Effector memory CD4-positive, alpha-beta T cell (primary cell): Measurements from ENCODE around the gene HLA-DOB.
"Not testable (repeated sequence)": the region's sequence is repeated elsewhere in the genome, so short reads cannot be mapped to it uniquely, and the experiment has no call there.

Source experiments
- DNase-seq, 3 donors: peaks; one replicate each; pipeline ENCODE4 v3.0.0-alpha.2; 2020
- H3K27ac ChIP-seq: 2 replicates; pipeline ENCODE4 v1.7.0; 2013; ENCODE audit warnings: mild to moderate bottlenecking, low read length, moderate library complexity; ENCODE audit not compliant: insufficient read depth, poor library complexity, severe bottlenecking
- H3K27me3 ChIP-seq: replicated peaks from 2 replicates; pipeline ENCODE4 v1.7.0; 2013; ENCODE audit warnings: mild to moderate bottlenecking, low read length; ENCODE audit not compliant: insufficient read depth, control insufficient read depth, poor library complexity, severe bottlenecking
- H3K36me3 ChIP-seq: 2 replicates; pipeline ENCODE4 v1.7.0; 2013; ENCODE audit warnings: mild to moderate bottlenecking, low read length, moderate library complexity; ENCODE audit not compliant: control insufficient read depth, insufficient read depth
- H3K4me1 ChIP-seq: 2 replicates; pipeline ENCODE4 v1.7.0; 2013; ENCODE audit warnings: low read length, mild to moderate bottlenecking; ENCODE audit not compliant: control insufficient read depth, insufficient read depth, poor library complexity, severe bottlenecking
- H3K4me3 ChIP-seq: 2 replicates; pipeline ENCODE4 v1.7.0; 2013; ENCODE audit warnings: low read length, low read depth, mild to moderate bottlenecking; ENCODE audit not compliant: insufficient read depth, poor library complexity, severe bottlenecking
- H3K9me3 ChIP-seq: 2 replicates; pipeline ENCODE4 v1.7.0; 2013; ENCODE audit warnings: mild to moderate bottlenecking, low read length, moderate library complexity; ENCODE audit not compliant: control insufficient read depth

HLA-DOB gene

DNA sequence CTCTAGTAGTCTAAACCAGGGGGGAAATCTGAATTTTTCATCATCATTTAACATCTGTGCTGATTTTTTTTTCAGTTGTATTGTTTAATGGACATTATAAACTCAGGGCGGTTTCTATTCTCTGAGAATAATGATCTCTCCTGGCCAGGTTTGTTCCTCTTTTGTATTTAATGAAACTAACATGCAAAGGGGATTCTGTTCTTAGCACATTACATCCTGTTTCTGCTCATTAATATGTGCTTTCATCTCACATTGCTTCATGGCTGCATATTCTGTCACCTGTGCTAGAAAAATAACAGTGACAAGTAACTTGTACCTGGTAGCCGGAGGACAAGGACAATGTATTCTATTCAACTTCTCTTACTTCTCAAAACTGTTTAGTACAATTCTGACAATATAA is 806 bp downstream of the HLA-DOB start:
- Histone ChIP-seq H3K36me3 (no peaks in the 10 kb centered on the region), H3K27ac (no peak overlapping the region), H3K4me1 (no peaks in the 10 kb centered on the region), H3K27me3 (no peaks in the 10 kb centered on the region), H3K9me3 (no peaks in the 10 kb centered on the region), H3K4me3 (no peak overlapping the region)
- no peak for DNase-seq

DNA sequence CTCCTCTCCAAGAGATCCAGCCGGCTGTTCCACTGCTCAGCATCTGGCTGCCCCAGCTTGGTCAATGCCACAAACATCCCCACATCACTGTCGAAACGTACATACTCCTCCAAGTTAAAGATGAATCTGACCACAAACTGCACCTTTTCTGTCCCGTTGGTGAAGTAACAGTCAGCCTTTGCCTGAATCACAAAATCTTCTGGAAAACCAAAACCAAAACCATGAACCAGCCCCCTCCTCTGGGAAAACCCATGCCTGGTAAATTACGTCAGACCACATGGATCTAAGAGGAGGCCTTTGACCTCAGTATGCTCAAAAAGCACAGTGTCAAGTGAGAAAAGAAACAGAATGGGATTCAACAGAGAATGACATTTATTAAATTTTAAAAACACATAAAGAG is 1.7 kb downstream of the HLA-DOB start:
- H3K4me3 ChIP-seq, result no peak overlapping the region
- no peak for DNase-seq
- no peak overlapping the region for H3K27ac ChIP-seq
- no peaks in the 10 kb centered on the region for H3K4me1 ChIP-seq
- no peaks in the 10 kb centered on the region for H3K36me3 ChIP-seq
- no peaks in the 10 kb centered on the region for H3K27me3 ChIP-seq
- no peaks in the 10 kb centered on the region for H3K9me3 ChIP-seq

DNA sequence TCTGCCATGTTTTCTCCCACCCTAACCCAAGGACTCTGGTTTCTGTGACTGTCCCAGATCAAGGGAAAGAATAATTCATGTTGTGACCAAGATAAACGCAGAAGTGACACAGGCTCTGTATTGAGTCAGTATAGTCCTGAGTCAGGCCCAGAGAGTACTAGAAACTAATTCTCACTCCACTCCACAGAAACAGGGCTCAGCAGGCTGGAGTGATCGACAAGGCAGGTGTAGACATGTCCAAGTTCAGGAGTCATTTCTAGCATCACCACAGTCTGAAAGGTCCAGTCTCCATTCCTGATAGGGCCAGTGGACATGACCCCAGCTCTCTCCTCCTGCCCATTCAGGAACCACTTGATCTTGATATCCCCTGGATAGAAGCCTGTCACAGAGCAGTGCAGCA is 2.7 kb downstream of the HLA-DOB start:
- H3K27me3 ChIP-seq, result no peaks in the 10 kb centered on the region

DNA sequence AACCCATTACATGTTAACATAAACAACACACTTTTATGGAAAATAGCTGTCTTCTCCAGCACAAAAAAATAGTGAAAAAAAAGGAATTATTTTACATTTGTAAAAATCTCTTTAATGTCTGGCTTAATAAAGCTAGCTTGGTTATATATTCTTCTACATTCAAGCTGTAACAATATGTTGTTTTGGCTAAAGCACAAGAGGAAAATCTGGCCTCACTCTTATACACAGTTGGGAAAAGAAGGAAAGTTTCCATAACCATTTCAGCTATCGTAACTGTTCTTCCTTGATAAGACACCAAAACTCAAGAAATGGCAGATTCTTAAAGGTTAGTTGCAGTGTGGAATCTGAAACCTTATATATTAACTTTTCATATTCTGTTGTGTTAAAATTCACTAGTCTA is 7.6 kb downstream of the HLA-DOB start:
- H3K27ac ChIP-seq, result no peak overlapping the region
- no peaks in the 10 kb centered on the region for H3K9me3 ChIP-seq
- no peaks in the 10 kb centered on the region for H3K36me3 ChIP-seq
- DNase-seq, result no peak
- no peaks in the 10 kb centered on the region for H3K27me3 ChIP-seq
- no peak overlapping the region for H3K4me3 ChIP-seq
- H3K4me1 ChIP-seq, result no peaks in the 10 kb centered on the region

More for the DNA sequence above, 2.7 kb downstream of the HLA-DOB start:
- no peak overlapping the region for H3K4me3 ChIP-seq
- no peaks in the 10 kb centered on the region for H3K4me1 ChIP-seq
- no peaks in the 10 kb centered on the region for H3K36me3 ChIP-seq
- H3K9me3 ChIP-seq, result no peaks in the 10 kb centered on the region
- H3K27ac ChIP-seq, result no peak overlapping the region
- no peak for DNase-seq

DNA sequence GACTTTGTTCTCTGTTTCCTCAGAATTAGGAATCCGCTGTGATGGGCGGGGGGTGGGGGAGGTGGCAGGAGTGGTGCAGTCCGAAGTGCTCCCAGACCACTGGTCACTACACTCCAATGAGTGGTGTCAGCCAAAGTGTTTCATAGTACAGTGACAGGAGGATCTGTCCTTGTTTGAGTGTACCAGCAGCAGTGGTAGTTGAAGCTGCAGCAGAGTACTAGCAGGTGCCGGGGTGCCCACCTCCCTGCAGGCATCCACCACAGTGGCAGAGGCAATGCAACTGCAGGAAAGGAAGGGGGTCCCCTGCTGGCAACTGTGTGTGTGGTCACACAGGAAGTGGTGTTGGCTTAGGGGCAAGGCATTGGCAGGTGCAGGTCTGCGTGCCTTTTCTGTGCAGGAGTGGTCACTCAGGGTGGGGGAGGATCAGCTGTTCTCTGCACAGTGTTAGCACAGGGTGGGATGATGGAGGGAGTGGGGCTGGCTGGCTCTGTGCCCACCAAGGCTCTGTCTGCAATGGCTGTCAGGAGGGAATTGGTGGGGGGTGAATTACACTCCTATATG is 9.7 kb downstream of the HLA-DOB start:
- DNase-seq, result no peak
- Histone ChIP-seq H3K9me3 (no peaks in the 10 kb centered on the region), H3K4me1 (no peaks in the 10 kb centered on the region), H3K27ac (no peak overlapping the region), H3K36me3 (no peaks in the 10 kb centered on the region), H3K27me3 (peaks cover 5% of the 10 kb centered on the region), H3K4me3 (no peak overlapping the region)

DNA sequence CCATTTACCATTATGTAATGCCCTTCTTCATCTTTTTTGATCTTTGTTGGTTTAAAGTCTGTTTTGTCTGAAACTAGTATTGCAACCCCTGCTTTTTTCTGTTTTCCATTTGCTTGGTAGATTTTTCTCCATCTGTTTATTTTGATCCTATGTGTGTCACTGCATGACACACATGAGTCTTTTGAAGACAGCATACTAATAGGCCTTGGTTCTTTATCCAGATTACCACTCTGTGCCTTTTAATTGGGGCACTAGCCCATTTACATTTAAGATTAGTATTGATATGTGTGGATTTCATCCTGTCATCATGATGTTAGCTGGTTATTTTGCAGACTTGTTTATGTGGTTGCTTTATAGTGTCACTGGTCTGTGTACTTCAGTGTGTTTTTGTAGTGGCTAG is 11.4 kb downstream of the HLA-DOB start:
- not testable (repeated sequence) for H3K27me3 ChIP-seq, H3K4me1 ChIP-seq, DNase-seq, H3K9me3 ChIP-seq, H3K27ac ChIP-seq, H3K36me3 ChIP-seq, H3K4me3 ChIP-seq

DNA sequence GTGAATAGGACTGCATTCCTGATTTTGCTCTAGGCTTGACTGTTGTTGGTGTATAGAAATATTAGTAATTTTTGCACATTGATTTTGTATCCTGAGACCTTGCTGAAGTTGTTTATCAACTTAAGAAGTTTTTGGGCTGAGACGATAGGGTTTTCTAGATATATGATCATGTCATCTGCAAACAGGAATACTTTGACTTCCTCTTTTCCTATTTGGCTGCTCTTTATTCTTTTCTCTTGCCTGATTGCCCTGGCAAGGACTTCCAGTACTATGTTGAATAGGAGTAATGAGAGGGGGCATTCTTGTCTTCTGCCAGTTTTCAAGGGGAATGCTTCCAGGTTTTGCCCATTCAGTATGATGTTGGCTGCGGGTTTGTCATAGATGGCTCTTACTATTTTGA is 13.4 kb downstream of the HLA-DOB start:
- peaks cover 5% of the 10 kb centered on the region for H3K27me3 ChIP-seq
- no peaks in the 10 kb centered on the region for H3K9me3 ChIP-seq
- no peak overlapping the region for H3K4me3 ChIP-seq
- DNase-seq, result no peak
- no peaks in the 10 kb centered on the region for H3K36me3 ChIP-seq
- H3K4me1 ChIP-seq, result no peaks in the 10 kb centered on the region
- H3K27ac ChIP-seq, result no peak overlapping the region

DNA sequence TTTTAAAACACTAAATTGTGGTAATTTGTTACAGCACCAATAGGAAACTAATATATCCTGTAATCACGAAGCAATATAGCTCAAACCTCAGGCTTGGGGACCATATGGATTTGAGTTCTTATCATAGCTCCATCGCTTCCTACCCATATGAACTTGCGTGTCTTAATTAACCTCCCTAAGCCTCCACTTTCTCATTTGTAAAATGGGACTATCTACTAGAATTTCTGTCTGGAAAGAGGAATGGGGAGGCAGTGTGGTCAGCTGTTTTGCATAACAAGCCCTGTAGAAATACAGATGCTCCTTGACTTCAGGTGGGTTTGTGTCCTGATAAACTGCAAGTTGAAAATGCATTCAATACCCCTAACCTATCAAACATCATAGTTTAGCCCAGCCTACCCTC is 17.1 kb downstream of the HLA-DOB start:
- Histone ChIP-seq H3K27ac (no peak overlapping the region), H3K36me3 (no peaks in the 10 kb centered on the region), H3K27me3 (peaks cover 5% of the 10 kb centered on the region), H3K9me3 (no peaks in the 10 kb centered on the region), H3K4me1 (no peaks in the 10 kb centered on the region), H3K4me3 (no peak overlapping the region)
- no peak for DNase-seq

DNA sequence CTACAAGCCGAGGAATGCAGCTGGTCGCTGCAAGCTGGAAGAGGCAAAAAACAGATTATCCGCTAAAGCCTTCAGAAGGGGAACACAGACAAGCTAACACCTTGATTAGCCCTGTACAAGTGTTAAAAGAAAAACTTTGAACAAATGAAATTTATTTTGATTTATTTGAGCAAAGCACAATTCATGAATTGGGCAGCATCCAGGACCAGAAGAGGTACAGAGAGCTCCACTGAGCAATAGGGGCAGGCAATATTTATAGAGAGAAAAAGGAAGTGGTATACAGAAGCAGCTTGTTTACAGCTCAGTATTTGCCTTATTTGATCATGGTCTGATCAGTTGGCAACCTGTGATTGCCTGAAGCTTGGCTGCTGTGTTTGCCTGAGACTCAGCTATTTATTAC is 17.6 kb downstream of the HLA-DOB start:
- Histone ChIP-seq H3K4me1 (no peaks in the 10 kb centered on the region), H3K27me3 (peaks cover 5% of the 10 kb centered on the region), H3K36me3 (no peaks in the 10 kb centered on the region), H3K9me3 (no peaks in the 10 kb centered on the region), H3K27ac (no peak overlapping the region), H3K4me3 (no peak overlapping the region)
- DNase-seq, result no peak

DNA sequence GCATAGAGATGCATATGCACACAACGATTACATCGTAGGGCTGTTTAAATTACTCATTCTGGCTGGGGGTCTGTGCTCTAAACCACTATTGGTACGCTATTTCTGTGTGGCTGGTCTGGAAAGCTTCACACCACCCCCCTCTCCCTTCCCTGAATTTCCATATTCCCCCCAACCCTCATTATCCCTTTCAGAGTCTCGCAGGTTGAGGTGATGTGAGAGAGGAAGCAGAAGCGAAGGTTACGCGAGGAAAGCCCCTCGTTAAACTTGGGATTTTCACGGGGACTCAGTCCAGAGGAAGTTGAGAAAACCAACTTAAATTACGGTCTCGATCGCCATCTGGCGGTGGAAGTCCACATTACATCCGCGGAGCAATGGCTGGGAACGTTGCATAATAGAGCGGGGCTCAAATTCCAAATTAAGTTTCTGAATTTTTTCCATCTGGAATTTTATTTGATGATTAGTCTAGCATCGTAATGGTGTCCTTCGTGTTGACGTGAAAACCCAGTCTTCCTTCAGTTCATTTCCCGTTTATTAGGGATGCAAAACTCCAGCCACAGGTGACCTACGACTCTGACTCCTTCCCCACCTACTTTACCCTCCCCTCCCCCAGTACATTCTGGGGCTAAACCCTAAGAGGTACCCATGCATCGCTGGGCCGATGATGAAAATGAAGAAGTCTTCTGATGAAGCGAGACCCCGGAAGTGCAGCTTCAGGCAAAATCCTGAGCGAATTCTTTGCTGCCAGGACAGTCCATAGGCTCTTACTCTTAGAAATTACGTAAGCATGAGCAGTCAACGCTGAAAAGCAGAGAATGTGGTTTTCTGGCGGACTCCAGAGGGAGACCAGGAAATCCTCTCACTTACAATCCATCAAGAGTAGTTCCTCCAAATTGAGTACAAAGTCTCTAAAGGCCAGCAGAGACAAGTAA is 19.7 kb downstream of the HLA-DOB start:
- DNase-seq, result peak; percentile 49 to 67 (median 66)
- H3K36me3 ChIP-seq, result no peaks in the 10 kb centered on the region
- H3K27me3 ChIP-seq, result peaks cover 3% of the 10 kb centered on the region
- no peaks in the 10 kb centered on the region for H3K4me1 ChIP-seq
- H3K9me3 ChIP-seq, result no peaks in the 10 kb centered on the region
- H3K4me3 ChIP-seq, result no peak overlapping the region
- H3K27ac ChIP-seq, result no peak overlapping the region
